HEK293 (cell line): ENCODE measurements around the gene PADI2.

Experiments used
- EGR2 ChIP-seq: fragments of 450-650 bp; formaldehyde crosslinking; IDR thresholded peaks from 2 replicates; pipeline ENCODE4 v1.5.1; 2016; ENCODE audit warnings: low read depth, missing biosample characterization, missing genetic modification characterization
- HOXD13 ChIP-seq: sonication (generic); formaldehyde crosslinking; IDR thresholded peaks from 2 replicates; pipeline ENCODE4 v1.8.0; 2022; ENCODE audit warnings: missing genetic modification reagents, borderline replicate concordance
- KLF9 ChIP-seq: fragments of 450-650 bp; formaldehyde crosslinking; IDR thresholded peaks from 2 replicates; pipeline ENCODE4 v1.5.1; 2016; ENCODE audit warnings: missing biosample characterization, missing genetic modification characterization, low read depth
- PRDM2 ChIP-seq: fragments of 450-650 bp; formaldehyde crosslinking; IDR thresholded peaks from 2 replicates; pipeline ENCODE4 v1.5.1; 2016; ENCODE audit warnings: missing biosample characterization, missing genetic modification characterization, borderline replicate concordance
- REPIN1 ChIP-seq: fragments of 450-650 bp; formaldehyde crosslinking; IDR thresholded peaks from 2 replicates; pipeline ENCODE4 v1.5.1; 2017; ENCODE audit warnings: missing biosample characterization, missing genetic modification characterization, low read depth
- REST ChIP-seq: fragments of 450-650 bp; formaldehyde crosslinking; IDR thresholded peaks from 2 replicates; pipeline ENCODE4 v1.5.1; 2016; ENCODE audit warnings: missing biosample characterization, missing genetic modification characterization
- SP3 ChIP-seq: fragments of 450-650 bp; formaldehyde crosslinking; IDR thresholded peaks from 2 replicates; pipeline ENCODE4 v1.5.1; 2016; ENCODE audit warnings: missing biosample characterization, missing genetic modification characterization
- TSHZ1 ChIP-seq: fragments of 450-650 bp; formaldehyde crosslinking; IDR thresholded peaks from 2 replicates; pipeline ENCODE4 v1.5.1; 2016; ENCODE audit warnings: missing biosample characterization, missing genetic modification characterization, borderline replicate concordance
- ZBTB48 ChIP-seq: fragments of 450-650 bp; formaldehyde crosslinking; IDR thresholded peaks from 2 replicates; pipeline ENCODE4 v1.5.1; 2016; ENCODE audit warnings: missing biosample characterization, missing genetic modification characterization
- ZBTB7A ChIP-seq: fragments of 450-650 bp; formaldehyde crosslinking; IDR thresholded peaks from 2 replicates; pipeline ENCODE4 v1.5.1; 2016; ENCODE audit warnings: low read depth, missing biosample characterization, missing genetic modification characterization
- ZNF146 ChIP-seq: fragments of 450-650 bp; formaldehyde crosslinking; IDR thresholded peaks from 2 replicates; pipeline ENCODE4 v1.5.1; 2016; ENCODE audit warnings: missing biosample characterization, missing genetic modification characterization
- ZNF350 ChIP-seq: fragments of 450-650 bp; formaldehyde crosslinking; IDR thresholded peaks from 2 replicates; pipeline ENCODE4 v1.5.0; 2017; ENCODE audit warnings: missing biosample characterization, mild to moderate bottlenecking, missing genetic modification characterization
- ZNF354C ChIP-seq: fragments of 450-650 bp; formaldehyde crosslinking; IDR thresholded peaks from 2 replicates; pipeline ENCODE4 v1.5.1; 2016; ENCODE audit warnings: missing biosample characterization, missing genetic modification characterization, low read depth, borderline replicate concordance
- ZNF561 ChIP-seq: fragments of 450-650 bp; IDR thresholded peaks from 2 replicates; pipeline ENCODE4 v1.5.1; 2018; ENCODE audit warnings: missing biosample characterization, missing genetic modification characterization, borderline replicate concordance
- ZNF571 ChIP-seq: fragments of 450-650 bp; formaldehyde crosslinking; IDR thresholded peaks from 2 replicates; pipeline ENCODE4 v1.5.0; 2017; ENCODE audit warnings: missing biosample characterization, missing genetic modification characterization
- ZNF580 ChIP-seq: fragments of 450-650 bp; formaldehyde crosslinking; IDR thresholded peaks from 2 replicates; pipeline ENCODE4 v1.5.1; 2016; ENCODE audit warnings: missing biosample characterization, missing genetic modification characterization
- ZNF600 ChIP-seq: fragments of 450-650 bp; formaldehyde crosslinking; IDR thresholded peaks from 2 replicates; pipeline ENCODE4 v1.5.1; 2016; ENCODE audit warnings: missing biosample characterization, missing genetic modification characterization
- ZNF629 ChIP-seq: fragments of 450-650 bp; formaldehyde crosslinking; IDR thresholded peaks from 2 replicates; pipeline ENCODE4 v1.5.1; 2017; ENCODE audit warnings: missing biosample characterization, missing genetic modification characterization
- ZNF639 ChIP-seq: fragments of 450-650 bp; formaldehyde crosslinking; IDR thresholded peaks from 2 replicates; pipeline ENCODE4 v1.5.1; 2016; ENCODE audit warnings: missing biosample characterization, missing genetic modification characterization
- ZNF692 ChIP-seq: fragments of 450-650 bp; formaldehyde crosslinking; IDR thresholded peaks from 2 replicates; pipeline ENCODE4 v1.5.1; 2016; ENCODE audit warnings: missing biosample characterization, missing genetic modification characterization
- ZNF785 ChIP-seq: fragments of 450-650 bp; formaldehyde crosslinking; IDR thresholded peaks from 2 replicates; pipeline ENCODE4 v1.5.1; 2016; ENCODE audit warnings: missing biosample characterization, missing genetic modification characterization
- ZSCAN23 ChIP-seq: fragments of 450-650 bp; formaldehyde crosslinking; IDR thresholded peaks from 2 replicates; pipeline ENCODE4 v1.5.1; 2016; ENCODE audit warnings: missing biosample characterization, missing genetic modification characterization

Gene PADI2

GRCh38 chr1:17053685-17054410 is 65.4 kb downstream of the PADI2 start, which contains the start of gene SDHB (continued):
- TF ChIP-seq ZNF580 (tag by site-specific recombination): 0 out of 2 replicates have a peak, but pooled peaks have one; percentile 27
- TF ChIP-seq ZNF692 (tag by site-specific recombination): peak; percentile 69
- TF ChIP-seq REST (tag by site-specific recombination): no peak
- TF ChIP-seq KLF9 (tag by site-specific recombination): peak; percentile 90
- peak; percentile 84 for TF ChIP-seq ZNF629
- TF ChIP-seq ZNF350 (tag by site-specific recombination): no peak
- TF ChIP-seq ZBTB48 (tag by site-specific recombination): peak; percentile 73
- TF ChIP-seq ZNF571 (tag by site-specific recombination): no peak
- no peak for TF ChIP-seq ZNF600 (tag by site-specific recombination)
- TF ChIP-seq ZNF785: no peak; the same call in 1 of the 2 replicates
- no peak; the same call in 1 of the 2 replicates for TF ChIP-seq REPIN1
- TF ChIP-seq HOXD13: no peak
- TF ChIP-seq ZNF354C (tag by site-specific recombination): no peak
- TF ChIP-seq ZNF639 (tag by site-specific recombination): peak; percentile 67; the same call in 1 of the 2 replicates
- TF ChIP-seq ZNF146 (tag by site-specific recombination): peak; percentile 35; the same call in 1 of the 2 replicates
- TF ChIP-seq ZNF561 (tag by site-specific recombination): peak; percentile 74; the same call in 1 of the 2 replicates
- peak; percentile 89; the same call in 1 of the 2 replicates for TF ChIP-seq ZBTB7A (tag by site-specific recombination)
- peak; percentile 87 for TF ChIP-seq EGR2
- no peak for TF ChIP-seq TSHZ1 (tag by site-specific recombination)
- TF ChIP-seq ZSCAN23 (tag by site-specific recombination): peak; percentile 64; the same call in 1 of the 2 replicates
- peak; percentile 99 for TF ChIP-seq SP3
- no peak for TF ChIP-seq PRDM2 (tag by site-specific recombination)
